Activated CD4-positive, CD25-positive, alpha-beta regulatory T cell treated with anti-CD3 and anti-CD28 coated beads, Interleukin-2, amount 50 U/mL, for 72 hours (primary cell): ENCODE measurements around the gene MIB2.
"Not testable (repeated sequence)": the region's sequence is repeated elsewhere in the genome, so short reads cannot be mapped to it uniquely, and the experiment has no call there.

Source experiments
- DNase-seq: peaks from one replicate; pipeline ENCODE4 v3.0.0; 2021

Gene MIB2

GRCh38 chr1:1628754-1629429 lies 13.6 kb downstream of the MIB2 start:
- no peak for DNase-seq

GRCh38 chr1:1629430-1630190 lies 14.3 kb downstream of the MIB2 start:
- DNase-seq = peak; percentile 52

DNA sequence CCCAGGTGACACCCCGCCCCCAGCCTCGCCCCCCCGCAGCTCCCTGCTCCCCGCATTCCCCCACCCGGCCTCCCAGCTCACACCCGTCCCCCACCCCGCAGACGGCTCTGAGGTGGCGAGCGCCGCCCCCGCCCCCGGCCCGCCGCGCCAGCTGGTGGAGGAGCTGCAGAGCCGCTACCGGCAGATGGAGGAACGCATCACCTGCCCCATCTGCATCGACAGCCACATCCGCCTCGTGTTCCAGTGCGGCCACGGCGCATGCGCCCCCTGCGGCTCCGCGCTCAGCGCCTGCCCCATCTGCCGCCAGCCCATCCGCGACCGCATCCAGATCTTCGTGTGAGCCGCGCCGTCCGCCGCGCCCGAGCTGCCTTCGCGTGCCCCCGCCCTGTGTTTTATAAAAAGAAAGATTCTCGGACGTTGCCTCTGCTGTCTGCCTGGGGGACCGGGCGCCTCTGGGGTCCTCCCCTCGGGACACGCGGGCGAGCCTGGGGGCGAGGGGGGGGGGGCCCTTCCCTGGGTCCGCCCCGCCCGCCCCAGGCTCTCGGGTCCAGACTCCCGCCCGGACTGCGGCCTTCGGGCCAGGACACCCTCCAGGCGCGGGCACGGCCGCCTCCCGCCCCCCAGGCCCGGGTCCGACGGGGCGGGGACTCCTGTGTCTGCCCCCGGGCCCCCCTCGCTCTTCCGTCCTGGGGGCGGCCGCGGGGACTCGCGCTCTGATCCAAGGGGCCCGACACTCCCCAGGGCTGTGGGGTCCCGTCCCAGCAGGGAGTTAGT lies 15.1 kb downstream of the MIB2 start:
- DNase-seq = peak; percentile 92

- no peak for DNase-seq
Observed at GRCh38 chr1:1630965-1631781, 15.9 kb downstream of the MIB2 start.

GRCh38 chr1:1631782-1632420 lies 16.6 kb downstream of the MIB2 start, which contains the start of gene MMP23B:
Gene MMP23B (plus strand): TSS chr1:1632173. CDS start chr1:1632219, 46 bp downstream.
- no peak for DNase-seq

DNA sequence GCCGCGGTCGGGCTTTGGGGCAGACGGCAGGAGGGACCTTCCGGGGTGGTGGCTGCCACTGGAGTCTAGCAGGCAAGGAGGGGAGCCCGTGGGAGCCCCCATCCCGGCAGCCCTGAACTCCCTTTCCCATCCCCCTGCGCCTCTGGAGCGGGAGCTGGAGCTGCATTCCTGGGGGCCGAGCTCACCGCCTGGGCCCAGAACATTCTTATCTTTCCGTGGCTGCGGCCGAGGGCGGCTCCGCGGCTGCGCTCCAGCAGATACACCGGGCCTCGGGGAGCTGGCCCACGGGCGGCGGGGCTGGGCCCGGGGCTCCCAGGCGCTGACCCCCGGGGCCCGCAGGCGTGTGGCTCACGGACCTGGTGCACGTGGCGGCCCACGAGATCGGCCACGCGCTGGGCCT lies 18.1 kb downstream of the MIB2 start:
- DNase-seq = not testable (repeated sequence)

DNA sequence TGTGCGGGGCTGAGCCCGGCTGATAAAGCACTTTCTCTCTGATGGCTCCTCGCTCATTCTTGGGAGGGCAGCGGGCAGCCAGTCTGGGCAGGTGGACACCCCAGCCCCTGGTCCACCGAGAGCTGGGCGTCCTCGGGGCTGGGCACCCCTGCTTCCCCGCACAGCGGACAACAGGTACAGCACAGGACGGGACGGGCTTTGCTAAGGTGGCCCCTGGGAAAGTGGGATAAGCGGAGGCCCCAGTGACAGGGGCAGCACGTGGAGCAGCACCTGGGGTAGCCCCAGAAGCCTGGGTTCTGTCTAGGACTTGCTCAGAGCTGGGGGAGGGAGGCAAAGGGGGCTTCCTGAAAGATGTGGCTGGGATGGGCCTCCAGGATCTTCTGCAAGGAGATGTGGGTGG lies 19.3 kb downstream of the MIB2 start:
- DNase-seq = peak; percentile 28

DNA sequence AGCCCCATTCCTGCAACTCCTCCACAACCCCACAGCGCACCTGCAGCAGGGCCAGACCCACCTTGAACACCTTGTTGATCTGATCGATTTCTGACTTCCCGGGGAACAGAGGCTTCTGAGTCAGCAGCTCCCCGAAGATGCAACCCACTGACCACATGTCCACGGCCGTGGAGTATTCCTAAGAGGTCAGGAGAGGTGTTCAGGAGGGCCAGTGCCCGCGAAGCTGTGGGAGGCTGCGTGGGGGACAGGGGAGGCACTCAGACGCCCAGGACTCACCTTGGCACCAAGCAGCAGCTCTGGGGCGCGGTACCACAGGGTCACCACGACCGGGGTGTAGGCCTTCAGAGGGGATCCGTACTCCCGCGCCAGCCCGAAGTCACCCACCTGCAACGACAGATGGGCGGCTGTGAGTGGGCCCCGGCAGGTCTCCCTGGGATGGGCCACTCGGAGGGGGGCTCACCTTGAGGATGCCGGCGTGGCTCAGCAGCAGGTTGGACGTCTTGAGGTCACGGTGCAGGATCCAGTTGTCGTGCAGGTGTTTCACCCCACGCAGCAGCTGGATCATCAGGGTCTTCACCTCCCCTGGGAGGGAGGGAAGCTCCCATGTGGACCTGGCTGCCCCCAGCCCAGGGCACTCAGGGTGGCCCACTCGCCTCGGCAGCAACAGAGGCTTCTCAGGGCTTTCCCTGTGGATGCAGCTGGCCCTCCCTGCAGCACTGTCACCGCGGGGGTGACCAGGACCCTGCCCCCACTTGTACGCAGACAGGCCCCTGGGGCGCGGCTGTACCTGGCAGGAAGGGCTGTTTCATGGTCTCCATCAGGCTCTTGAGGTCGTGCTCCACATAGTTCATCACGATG lies 21.6 kb downstream of the MIB2 start:
- peak; percentile 24 for DNase-seq

- peak; percentile 11 for DNase-seq
Observed at GRCh38 chr1:1637479-1637875, 22.2 kb downstream of the MIB2 start.

DNA sequence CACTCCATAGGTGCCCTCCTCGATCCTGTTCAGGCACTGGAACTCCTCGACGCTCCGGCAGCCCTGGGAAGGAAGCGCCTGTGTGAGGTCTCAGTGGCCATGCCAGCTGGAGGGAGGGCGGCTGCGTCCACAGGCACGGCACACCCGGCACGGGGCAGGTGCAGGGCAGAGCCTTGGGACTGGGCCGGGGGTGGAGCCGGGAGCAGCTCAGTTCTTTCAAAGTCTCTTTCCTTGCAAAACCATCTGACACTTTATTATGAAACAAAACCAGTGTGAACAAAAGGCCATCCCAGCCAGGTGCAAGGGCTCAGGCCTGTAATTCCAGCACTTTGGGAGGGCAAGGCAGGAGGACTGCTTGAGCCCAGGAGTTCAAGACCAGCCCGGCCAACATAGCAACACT lies 23.2 kb downstream of the MIB2 start:
- DNase-seq = peak; percentile 27

DNA sequence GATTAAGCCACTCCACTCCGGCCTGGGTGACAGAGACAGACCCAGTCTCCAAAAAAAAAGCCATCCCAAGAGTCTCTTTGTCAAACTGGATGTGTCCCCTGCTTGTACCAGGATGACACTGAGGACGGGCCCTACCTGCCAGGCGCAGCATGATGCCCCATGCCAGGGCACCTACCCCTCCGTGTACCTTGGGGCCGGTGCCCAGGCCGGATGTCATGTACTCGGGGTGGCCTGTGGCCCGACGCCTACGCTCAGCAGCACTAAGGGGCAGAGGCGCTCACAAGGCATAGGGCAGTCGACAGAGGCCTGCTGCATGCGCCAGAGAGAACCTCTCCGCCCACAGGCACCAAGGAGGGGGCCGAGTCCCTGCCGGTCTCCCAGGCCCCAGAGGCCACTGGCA lies 24.1 kb downstream of the MIB2 start:
- DNase-seq = not testable (repeated sequence)

GRCh38 chr1:1640081-1640480 lies 24.8 kb downstream of the MIB2 start:
- DNase-seq = not testable (repeated sequence)

GRCh38 chr1:1640711-1641461 lies 25.6 kb downstream of the MIB2 start:
- DNase-seq = not testable (repeated sequence)

DNA sequence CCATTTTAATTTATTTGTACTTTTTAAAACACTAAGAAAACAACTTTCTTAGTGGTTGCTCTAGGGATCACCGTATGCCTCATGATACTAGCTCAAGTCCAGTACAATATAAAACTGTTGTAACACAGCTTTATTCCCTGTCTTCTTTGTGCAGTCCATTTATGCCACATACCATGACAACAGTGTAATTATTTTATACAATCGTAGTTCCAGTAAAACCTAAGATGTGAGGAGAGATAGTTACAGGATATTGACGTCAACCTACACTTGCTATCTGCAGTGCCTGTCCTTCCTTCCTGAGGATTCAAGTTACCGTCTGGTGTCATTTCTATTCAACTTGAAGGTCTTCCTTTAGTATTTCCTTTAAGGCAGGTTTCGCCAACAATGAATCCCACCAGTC lies 31.0 kb downstream of the MIB2 start:
- DNase-seq = not testable (repeated sequence)

GRCh38 chr1:1647567-1648241 lies 32.4 kb downstream of the MIB2 start:
- peak; percentile 17 for DNase-seq

DNA sequence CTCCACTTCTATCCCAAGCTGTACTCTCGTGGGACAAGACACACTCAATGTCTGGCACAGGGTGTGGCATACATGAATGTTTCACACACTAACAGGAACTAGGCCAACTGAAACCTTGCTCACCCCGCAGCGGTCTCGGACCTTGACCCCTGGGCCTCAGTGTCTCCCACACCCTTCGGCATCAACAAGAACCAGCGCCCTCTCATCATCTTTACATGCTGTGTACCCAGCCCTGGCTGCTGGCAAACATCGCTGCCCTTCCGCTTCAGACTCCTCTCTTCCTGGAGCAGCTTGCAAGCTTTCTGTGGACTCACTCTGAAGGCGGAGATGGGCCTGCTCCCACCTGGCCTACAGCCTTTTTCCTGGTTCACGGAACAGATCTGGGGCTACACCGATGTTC lies 33.0 kb downstream of the MIB2 start:
- DNase-seq = peak; percentile 21

GRCh38 chr1:1658583-1659549 lies 43.6 kb downstream of the MIB2 start, which contains the start of gene CDK11B:
Gene CDK11B (minus strand): TSS chr1:1659004. CDS start chr1:1657485, 1,519 bp downstream.
- peak; percentile 93 for DNase-seq

DNA sequence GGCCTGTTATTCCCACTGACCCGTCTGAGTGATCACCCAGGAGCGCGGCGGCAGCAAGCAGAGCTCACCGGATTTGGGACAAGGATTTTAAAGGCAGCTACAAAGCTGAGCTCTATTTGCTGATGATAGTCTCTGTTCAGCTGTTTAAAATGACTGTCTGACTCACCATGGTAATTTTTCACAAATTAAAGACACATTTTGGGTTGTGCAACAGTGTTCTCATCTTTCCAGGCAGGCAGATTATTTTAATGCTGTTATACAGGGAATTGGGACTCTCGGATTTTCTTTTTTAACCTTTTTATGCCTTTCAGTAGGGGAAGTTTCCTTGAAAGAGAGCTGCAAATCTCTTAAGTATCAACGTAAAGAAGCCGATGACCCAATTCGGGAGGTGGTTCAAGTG lies 47.1 kb downstream of the MIB2 start:
- DNase-seq = not testable (repeated sequence)
